NCI-H1417 (cell line): ENCODE data around the gene MAN1A1.

Experiments used
- DNase-seq, 3 experiments: peaks; one replicate each; lab custom pipeline; 2025; lab: John Stamatoyannopoulos, UW

The MAN1A1 gene

DNA sequence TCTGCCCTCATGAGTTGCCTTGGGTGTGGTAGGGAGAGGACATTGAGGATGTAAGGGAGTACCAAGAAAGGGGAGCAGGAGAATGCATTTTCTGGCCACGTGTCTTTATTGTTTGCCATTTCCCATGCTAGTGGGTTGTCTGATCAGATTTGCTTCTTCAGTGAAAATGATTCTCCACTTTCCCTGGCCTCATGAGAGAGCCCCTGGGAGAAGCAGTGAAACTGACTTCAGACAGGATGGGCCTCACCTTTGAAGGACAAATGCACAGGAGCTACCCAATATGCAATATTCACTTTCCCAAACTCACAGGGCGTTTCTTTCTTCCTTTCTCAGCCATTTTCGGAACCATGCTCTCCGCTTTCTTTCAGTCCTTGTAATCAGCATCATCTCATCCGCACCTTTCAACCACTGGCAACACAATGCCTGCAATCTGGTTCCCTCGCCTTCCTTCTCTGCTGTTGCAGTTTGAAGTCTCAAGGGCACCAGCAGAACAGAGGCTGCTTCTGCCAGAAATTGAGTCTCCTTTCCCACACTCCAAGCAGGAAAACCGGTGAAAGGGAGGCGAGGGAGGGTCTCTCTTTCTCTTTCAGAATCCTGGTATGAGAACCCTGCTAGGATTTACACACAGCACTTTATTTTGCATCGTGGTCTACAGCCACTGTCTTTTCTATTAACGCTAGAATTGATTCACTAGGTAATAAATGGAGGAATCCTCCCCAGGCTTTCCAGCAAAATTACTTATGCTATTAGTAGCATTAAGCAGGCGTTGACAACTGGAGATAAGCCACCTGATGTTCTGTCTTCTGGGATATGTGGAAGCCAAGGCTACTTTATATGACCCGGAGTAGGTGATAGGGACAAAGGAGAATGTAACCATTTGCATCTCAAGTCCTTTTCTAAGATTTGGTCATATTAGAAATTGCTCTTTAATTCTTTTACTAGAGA lies 209.1 kb downstream of the MAN1A1 start:
- DNase-seq = no peak

DNA sequence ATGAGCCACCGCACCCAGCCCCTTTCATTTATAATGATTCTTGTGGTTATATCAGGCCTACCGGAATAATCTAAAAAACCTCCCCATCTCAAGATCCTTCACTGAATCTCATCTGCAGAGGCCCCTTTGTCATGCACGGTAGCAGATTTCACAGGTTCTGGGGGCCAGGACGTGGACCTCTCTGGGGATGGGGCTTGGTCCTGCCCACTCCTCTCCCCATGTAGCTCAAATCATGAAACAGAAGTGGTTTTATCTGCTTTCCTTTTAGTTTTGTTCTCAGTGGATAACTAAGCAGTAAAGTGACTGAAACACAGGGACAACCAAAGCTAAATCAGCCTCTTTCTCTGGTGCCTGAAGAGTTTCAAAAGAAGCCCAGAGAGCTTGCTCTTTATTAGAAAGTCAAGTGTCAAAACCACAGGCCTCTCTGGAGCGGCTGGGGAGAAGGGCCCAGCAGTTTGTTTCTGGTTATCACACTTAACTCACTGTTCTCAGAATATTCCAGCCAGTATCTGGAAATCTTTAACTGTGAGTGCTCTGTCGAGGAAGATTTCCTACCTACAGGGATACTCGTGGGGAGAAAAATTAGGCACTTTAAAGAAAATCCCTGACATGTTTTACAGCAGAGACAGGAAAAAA lies 210.5 kb downstream of the MAN1A1 start:
- no peak for DNase-seq

DNA sequence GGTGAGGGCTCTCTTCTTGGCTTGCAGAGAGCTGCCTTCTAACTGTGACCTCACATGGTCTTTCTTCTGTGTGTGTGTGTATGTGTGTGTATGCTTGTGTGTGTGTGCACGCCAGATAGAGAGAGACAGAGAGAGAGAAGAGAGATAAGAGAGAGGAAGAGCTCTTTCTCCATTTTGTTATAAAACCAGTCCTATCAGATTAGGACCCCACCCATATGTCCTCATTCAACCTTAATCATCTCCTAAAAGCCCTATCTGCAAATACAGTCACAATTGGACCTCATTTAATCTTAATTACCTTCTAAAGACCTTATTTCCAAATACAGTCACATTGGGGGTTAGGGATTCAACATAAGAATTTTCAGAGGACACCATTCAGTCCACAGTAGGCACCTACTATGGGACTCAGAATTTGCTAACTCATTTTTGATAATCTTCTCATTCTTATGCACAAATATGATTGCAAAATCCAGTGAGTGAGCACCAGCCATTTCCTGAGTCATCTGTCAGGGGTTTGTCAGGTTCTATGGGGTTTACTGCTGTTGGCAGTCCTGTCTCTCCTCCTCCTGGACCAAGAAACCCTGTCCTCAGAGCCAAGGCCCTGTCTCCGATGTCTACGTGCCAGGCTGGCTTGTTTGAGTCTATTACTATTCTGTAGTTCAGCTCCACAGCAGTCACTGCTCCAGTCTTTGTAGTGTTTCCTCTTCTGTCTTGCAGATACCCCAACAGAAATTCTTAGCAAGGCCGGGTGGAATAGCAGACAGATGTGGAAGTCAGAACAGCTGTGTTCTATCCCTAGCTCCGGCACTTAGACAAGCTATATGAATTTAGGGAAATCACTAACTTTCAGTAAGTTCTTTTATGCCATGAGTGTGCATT lies 212.1 kb downstream of the MAN1A1 start:
- DNase-seq = no peak

DNA sequence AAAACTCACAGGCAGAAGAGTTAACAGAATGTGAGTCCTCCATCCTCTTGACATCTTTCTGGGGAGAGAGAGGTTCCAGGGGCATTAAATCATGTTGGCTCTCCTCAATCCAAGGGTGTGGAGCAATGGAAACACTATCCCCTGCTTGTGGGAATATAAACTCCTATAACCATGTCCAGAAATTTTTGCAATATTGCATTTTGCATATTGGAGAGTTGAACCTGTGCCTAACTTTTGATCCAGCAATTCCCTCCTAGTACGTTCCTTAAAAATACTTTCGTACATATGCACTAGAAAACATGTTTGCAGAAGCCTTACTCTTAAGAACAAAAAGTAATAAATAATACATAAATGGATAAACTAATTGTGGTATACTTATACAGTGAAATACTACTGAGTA lies 214.8 kb downstream of the MAN1A1 start:
- no peak for DNase-seq

DNA sequence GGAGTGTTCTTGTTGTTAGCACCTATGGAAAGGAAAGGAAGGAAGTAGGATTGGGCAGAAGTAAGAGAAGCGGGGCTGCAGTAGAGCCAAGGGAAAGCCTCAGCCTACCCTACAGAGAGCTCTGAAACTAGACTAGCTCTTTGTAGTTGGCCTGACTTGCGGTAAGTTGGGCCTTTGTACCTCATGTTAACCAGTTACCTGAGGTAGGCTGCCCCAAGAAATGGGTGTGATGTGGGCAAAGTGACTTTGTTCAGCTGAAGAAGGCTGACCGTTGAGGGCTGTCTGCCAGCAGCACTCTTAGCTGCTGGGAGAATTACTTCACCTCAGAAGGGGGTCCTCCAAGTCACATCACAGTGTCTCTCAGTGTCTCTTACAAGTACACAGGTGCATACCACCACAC lies 216.2 kb downstream of the MAN1A1 start:
- no peak for DNase-seq

DNA sequence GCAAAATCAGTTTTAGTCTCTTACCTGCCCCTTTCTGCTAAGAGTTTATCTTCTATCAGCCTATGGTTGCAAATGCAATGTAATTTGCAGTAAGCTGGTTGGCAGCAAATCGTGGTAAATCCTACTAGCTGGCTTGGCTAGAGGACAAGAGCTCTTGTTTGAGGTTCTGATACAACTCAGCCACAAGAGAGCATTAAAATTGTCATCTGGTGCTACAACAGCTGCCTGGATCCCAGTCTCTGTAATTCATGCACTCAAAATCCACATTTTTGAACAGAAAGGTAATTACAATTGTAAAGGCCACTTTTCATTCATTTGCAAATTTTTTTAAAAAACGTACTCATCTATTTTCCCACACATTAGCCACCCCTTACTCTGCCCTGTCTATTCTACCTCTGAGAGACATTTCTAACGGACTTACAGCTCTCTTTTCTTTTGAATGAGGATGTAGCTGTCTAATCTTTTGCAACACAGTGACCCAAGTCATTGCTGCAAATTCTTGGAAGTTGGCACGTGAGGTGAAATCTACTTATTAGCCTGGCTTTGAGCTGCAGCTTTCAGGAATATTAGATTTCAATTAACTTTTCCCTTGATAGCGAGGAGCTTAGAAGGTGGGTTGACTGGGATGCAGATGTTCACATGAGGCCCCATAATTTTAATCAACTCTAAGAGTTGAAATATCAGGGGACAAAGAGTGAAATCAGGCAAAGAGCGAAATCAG lies 217.1 kb downstream of the MAN1A1 start:
- no peak for DNase-seq

DNA sequence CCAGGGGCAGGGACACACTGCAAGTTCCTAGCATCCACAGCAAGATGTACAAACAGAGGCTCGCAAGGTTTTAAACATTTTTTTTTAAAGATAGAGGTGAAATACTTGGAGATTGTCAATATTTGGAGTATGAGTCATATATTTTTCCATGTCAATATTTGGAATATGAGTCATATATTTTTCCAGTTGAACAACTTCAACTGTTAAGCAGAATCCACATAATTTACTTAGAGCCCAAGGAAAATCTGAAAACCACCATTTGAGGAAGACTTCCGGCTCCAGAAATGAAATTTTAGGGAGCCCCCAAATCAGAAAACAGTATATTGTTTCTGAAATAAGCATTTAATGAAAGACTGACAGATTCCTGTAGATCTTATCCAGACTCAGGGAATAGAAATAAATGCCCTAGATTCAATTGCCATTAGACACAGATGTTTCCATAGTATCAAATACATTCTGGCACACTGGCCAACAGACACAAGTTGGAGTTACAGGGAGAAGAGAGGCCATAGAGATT lies 219.5 kb downstream of the MAN1A1 start:
- DNase-seq = peak in 1 of 3 experiments; percentile 52

DNA sequence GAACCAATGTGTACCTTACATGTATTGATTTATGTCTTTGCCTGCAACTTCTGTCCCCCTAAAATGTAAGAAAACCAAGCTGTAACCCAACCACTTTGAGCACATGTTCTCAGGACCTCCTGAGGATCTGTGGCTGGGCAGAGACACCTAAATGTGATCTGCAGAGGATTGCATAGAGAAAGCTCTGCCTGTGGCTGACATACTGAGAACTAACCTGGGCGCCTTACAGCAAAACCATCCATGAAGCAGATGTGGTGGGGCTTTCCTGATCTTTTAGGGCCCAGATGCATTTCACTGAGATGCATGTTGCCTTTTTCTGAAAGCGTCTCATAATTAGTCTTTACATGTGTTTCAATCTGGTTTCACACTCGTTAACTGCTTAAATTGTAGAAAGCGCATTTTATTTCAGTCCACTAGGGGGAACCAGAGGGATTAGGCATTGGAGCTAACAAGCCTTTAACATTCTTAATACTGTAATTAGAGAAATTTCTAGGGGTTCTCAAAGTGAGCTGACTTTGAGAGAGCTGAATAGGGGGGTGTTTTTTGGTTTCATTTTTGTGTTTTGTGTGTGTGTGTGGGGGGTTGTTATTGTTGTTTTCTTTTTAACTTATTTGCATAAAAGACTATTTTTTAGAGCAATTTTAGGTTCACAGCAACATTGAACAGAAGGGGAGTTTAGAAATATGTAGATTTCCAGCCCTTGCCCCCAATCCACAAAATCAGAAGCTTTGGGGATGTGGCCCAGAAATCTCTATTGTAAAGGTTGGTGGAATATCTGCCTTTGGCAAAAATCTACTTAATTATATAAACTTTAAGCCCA lies 220.2 kb downstream of the MAN1A1 start:
- peak; percentile 22 to 80 (median 69) for DNase-seq

DNA sequence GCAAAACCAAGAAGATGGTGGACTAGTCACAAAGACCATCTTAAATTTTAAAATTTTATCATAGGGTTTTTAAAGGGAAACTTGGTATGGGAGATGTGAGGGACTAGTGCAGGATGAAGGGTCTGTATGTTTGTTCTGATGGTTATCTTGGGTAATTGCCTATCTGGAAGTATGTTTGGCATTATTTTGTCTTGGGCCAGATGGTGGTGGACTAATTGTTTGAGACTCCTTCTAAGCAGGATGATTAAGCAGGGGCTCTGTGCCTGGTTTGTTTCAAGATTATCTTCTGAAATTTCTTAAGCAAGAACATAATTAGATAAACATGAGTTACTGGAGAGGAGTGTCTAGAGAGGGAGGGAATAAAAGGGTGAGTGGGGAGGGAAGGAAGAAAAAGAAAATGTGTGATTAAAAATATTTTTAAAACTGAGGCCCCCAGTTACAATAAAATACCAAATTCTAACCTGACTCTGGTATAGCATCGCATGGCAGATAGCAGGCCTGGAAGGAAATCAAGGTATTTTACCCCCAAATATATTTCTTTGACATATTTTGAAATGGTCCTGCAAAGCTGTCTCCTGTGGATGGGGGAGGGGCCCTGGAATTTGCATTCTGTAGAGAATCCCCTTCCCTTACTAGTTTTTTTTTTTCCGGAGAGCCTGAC lies 221.2 kb downstream of the MAN1A1 start:
- no peak for DNase-seq

DNA sequence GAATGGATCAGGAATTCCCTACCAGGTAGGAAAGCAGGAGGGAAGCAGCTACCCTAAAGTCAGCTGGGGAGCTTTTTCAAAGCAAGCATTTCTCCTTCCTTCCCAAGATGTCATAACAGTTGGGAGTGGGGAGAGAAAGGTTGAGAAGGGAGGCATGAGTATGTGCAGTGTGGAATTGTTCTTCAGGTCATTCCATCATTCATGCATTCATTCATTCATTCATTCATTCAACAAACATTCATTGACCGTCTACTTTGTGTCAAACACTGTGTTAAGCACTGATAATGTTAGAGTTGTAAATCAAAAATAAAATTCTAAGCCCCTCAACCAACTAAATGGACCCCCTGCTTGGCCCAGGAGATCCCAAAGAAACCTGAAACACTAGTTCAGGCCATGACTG lies 221.9 kb downstream of the MAN1A1 start:
- no peak for DNase-seq
